ENCODE data around the gene TFIP11. TPM values are rescaled to one million over a fixed set of nuclear protein-coding genes. Genes with fewer than 3 reads are reported as not detected.

TFIP11 gene
- total RNA-seq (10 to 100 TPM; 53.9 to 58.8 TPM), polyA plus RNA-seq (41.5 TPM)

- H3K4me1 ChIP-seq (ENCODE audit: insufficient read depth, low read length) = peaks cover 26% of the 10 kb centered on the region
- Mint-ChIP-seq H3K4me3 (peak within 1 kb of the TSS; percentile 97 to 100 (median 99)), H3K27ac (peak within 1 kb of the TSS; percentile 94 to 100 (median 99)), H3K9me3 (no peaks in the 10 kb centered on the region), H3K36me3 (peaks cover 6 to 43% (median 13%) of the 10 kb centered on the region in 3 donors), H3K27me3 (no peaks in the 10 kb centered on the region), H3K4me1 (peaks cover 45 to 51% (median 47%) of the 10 kb centered on the region in 3 donors)
- POLR2A ChIA-PET = interaction anchor here (0.6 to 1.9 kb wide), 6 partner anchors 9 to 159 kb away, joined by 3 to 11 read pairs (median 4); partner anchors contain the start of genes HPS4 and SRRD
- no peaks in the 10 kb centered on the region for H3K9me3 ChIP-seq (ENCODE audit: low read length)
- peak within 1 kb of the TSS; percentile 90 for H3K27ac ChIP-seq (ENCODE audit: low read depth, low read length)
- CTCF ChIA-PET = interaction anchor here (2.0 kb wide), 2 partner anchors 9 to 153 kb away, joined by 8 to 16 read pairs; no protein-coding TSS in a partner anchor
- H3K36me3 ChIP-seq (ENCODE audit: insufficient read depth, low read length) = peaks cover 26% of the 10 kb centered on the region
- H3K4me3 ChIP-seq (ENCODE audit: low read length) = peak within 1 kb of the TSS; percentile 95
- peak; percentile 81 to 94 (median 83) for DNase-seq
- H3K27me3 ChIP-seq (ENCODE audit: insufficient read depth, low read length, poor library complexity, severe bottlenecking) = no peaks in the 10 kb centered on the region
Measured at GRCh38 chr22:26512149-26512793, at the start of gene TFIP11. Gene TFIP11, minus strand, starts transcription at chr22:26512473. Its CDS starts 2,201 bp downstream, at chr22:26510272.

- Mint-ChIP-seq H3K27me3 (peaks cover 0 to 2% of the 10 kb centered on the region in 2 donors), H3K27ac (peak overlapping the region in 7 of 8 donors; percentile 41 to 90 (median 68)), H3K36me3 (peaks cover 0 to 50% (median 3%) of the 10 kb centered on the region in 3 donors), H3K4me3 (no peak overlapping the region), H3K4me1 (peaks cover 66 to 92% (median 81%) of the 10 kb centered on the region in 3 donors), H3K9me3 (no peaks in the 10 kb centered on the region)
- Histone ChIP-seq H3K4me3 (ENCODE audit: low read length) (no peak overlapping the region), H3K27me3 (ENCODE audit: insufficient read depth, low read length, poor library complexity, severe bottlenecking) (no peaks in the 10 kb centered on the region), H3K27ac (ENCODE audit: low read depth, low read length) (no peak overlapping the region), H3K36me3 (ENCODE audit: insufficient read depth, low read length) (peaks cover 7% of the 10 kb centered on the region), H3K4me1 (ENCODE audit: insufficient read depth, low read length) (peaks cover 12% of the 10 kb centered on the region), H3K9me3 (ENCODE audit: low read length) (no peaks in the 10 kb centered on the region)
- POLR2A ChIA-PET = interaction anchor here (0.6 kb wide), 1 partner anchor 82 kb away, joined by 4 read pairs; no protein-coding TSS in a partner anchor
- DNase-seq = no peak
- CTCF ChIA-PET = interaction anchor here (1.0 to 1.4 kb wide), 2 partner anchors 59 to 111 kb away, joined by 3 read pairs; no protein-coding TSS in a partner anchor
Measured at GRCh38 chr22:26561756-26562417, 49.6 kb upstream of the TFIP11 start.

GRCh38 chr22:26559961-26560575, 47.8 kb upstream of the TFIP11 start:
- no peak for DNase-seq
- Histone ChIP-seq H3K27me3 (ENCODE audit: insufficient read depth, low read length, poor library complexity, severe bottlenecking) (no peaks in the 10 kb centered on the region), H3K27ac (ENCODE audit: low read depth, low read length) (no peak overlapping the region), H3K9me3 (ENCODE audit: low read length) (no peaks in the 10 kb centered on the region), H3K4me1 (ENCODE audit: insufficient read depth, low read length) (peaks cover 9% of the 10 kb centered on the region), H3K4me3 (ENCODE audit: low read length) (no peak overlapping the region), H3K36me3 (ENCODE audit: insufficient read depth, low read length) (peaks cover 7% of the 10 kb centered on the region)
- peak overlapping the region in 5 of 8 donors; percentile 51 to 81 (median 58) for H3K27ac Mint-ChIP-seq
- ChIA-PET POLR2A (no interaction called here), CTCF (no interaction called here)
- H3K4me1 Mint-ChIP-seq = peaks cover 58 to 90% (median 68%) of the 10 kb centered on the region in 3 donors
- no peak overlapping the region for H3K4me3 Mint-ChIP-seq
- H3K9me3 Mint-ChIP-seq = no peaks in the 10 kb centered on the region
- H3K36me3 Mint-ChIP-seq = peaks cover 0 to 54% (median 3%) of the 10 kb centered on the region in 3 donors
- peaks cover 0 to 2% of the 10 kb centered on the region in 2 donors for H3K27me3 Mint-ChIP-seq

- no peak overlapping the region for H3K4me3 Mint-ChIP-seq
- peaks cover 0 to 40% (median 4%) of the 10 kb centered on the region in 3 donors for H3K36me3 Mint-ChIP-seq
- POLR2A ChIA-PET = no interaction called here
- H3K27me3 Mint-ChIP-seq = peaks cover 0 to 2% of the 10 kb centered on the region in 2 donors
- H3K27ac Mint-ChIP-seq = peak overlapping the region in 7 of 8 donors; percentile 28 to 92 (median 66)
- no peaks in the 10 kb centered on the region for H3K36me3 ChIP-seq (ENCODE audit: insufficient read depth, low read length)
- DNase-seq = no peak
- H3K27me3 ChIP-seq (ENCODE audit: insufficient read depth, low read length, poor library complexity, severe bottlenecking) = no peaks in the 10 kb centered on the region
- no peaks in the 10 kb centered on the region for H3K9me3 ChIP-seq (ENCODE audit: low read length)
- H3K9me3 Mint-ChIP-seq = no peaks in the 10 kb centered on the region
- H3K27ac ChIP-seq (ENCODE audit: low read depth, low read length) = no peak overlapping the region
- no peaks in the 10 kb centered on the region for H3K4me1 ChIP-seq (ENCODE audit: insufficient read depth, low read length)
- CTCF ChIA-PET = interaction anchor here (1.4 kb wide), 1 partner anchor 21 kb away, joined by 3 read pairs; no protein-coding TSS in a partner anchor
- H3K4me3 ChIP-seq (ENCODE audit: low read length) = no peak overlapping the region
- peaks cover 55 to 90% (median 67%) of the 10 kb centered on the region in 3 donors for H3K4me1 Mint-ChIP-seq
Measured at GRCh38 chr22:26558248-26558895, 46.1 kb upstream of the TFIP11 start.

GRCh38 chr22:26556904-26557303, 44.6 kb upstream of the TFIP11 start:
- Histone ChIP-seq H3K27me3 (ENCODE audit: insufficient read depth, low read length, poor library complexity, severe bottlenecking) (no peaks in the 10 kb centered on the region), H3K4me3 (ENCODE audit: low read length) (no peak overlapping the region), H3K4me1 (ENCODE audit: insufficient read depth, low read length) (no peaks in the 10 kb centered on the region), H3K27ac (ENCODE audit: low read depth, low read length) (no peak overlapping the region), H3K36me3 (ENCODE audit: insufficient read depth, low read length) (no peaks in the 10 kb centered on the region), H3K9me3 (ENCODE audit: low read length) (no peaks in the 10 kb centered on the region)
- peaks cover 0 to 2% of the 10 kb centered on the region in 2 donors for H3K27me3 Mint-ChIP-seq
- DNase-seq = no peak
- peaks cover 49 to 88% (median 65%) of the 10 kb centered on the region in 3 donors for H3K4me1 Mint-ChIP-seq
- H3K4me3 Mint-ChIP-seq = no peak overlapping the region
- ChIA-PET POLR2A (no interaction called here), CTCF (interaction anchor here (1.0 to 1.1 kb wide), 2 partner anchors 9 to 192 kb away, joined by 3 read pairs; no protein-coding TSS in a partner anchor)
- peak overlapping the region in 6 of 8 donors; percentile 10 to 86 (median 30) for H3K27ac Mint-ChIP-seq
- peaks cover 0 to 44% (median 4%) of the 10 kb centered on the region in 3 donors for H3K36me3 Mint-ChIP-seq
- H3K9me3 Mint-ChIP-seq = no peaks in the 10 kb centered on the region

- no peaks in the 10 kb centered on the region for H3K36me3 ChIP-seq (ENCODE audit: insufficient read depth, low read length)
- no peak overlapping the region for H3K27ac ChIP-seq (ENCODE audit: low read depth, low read length)
- H3K27ac Mint-ChIP-seq = peak overlapping the region in 2 of 8 donors; percentile 30 to 45
- H3K36me3 Mint-ChIP-seq = peaks cover 0 to 48% (median 6%) of the 10 kb centered on the region in 3 donors
- H3K4me3 ChIP-seq (ENCODE audit: low read length) = no peak overlapping the region
- no peaks in the 10 kb centered on the region for H3K4me1 ChIP-seq (ENCODE audit: insufficient read depth, low read length)
- H3K27me3 Mint-ChIP-seq = no peaks in the 10 kb centered on the region
- ChIA-PET POLR2A (no interaction called here), CTCF (interaction anchor here (1.0 kb wide), 1 partner anchor 14 kb away, joined by 3 read pairs; no protein-coding TSS in a partner anchor)
- H3K4me3 Mint-ChIP-seq = no peak overlapping the region
- H3K9me3 ChIP-seq (ENCODE audit: low read length) = no peaks in the 10 kb centered on the region
- DNase-seq = no peak
- H3K4me1 Mint-ChIP-seq = peaks cover 50 to 90% (median 64%) of the 10 kb centered on the region in 3 donors
- no peaks in the 10 kb centered on the region for H3K27me3 ChIP-seq (ENCODE audit: insufficient read depth, low read length, poor library complexity, severe bottlenecking)
- no peaks in the 10 kb centered on the region for H3K9me3 Mint-ChIP-seq
Measured at GRCh38 chr22:26555478-26555877, 43.2 kb upstream of the TFIP11 start.

GRCh38 chr22:26554956-26555355, 42.7 kb upstream of the TFIP11 start:
- H3K4me3 ChIP-seq (ENCODE audit: low read length) = no peak overlapping the region
- H3K36me3 Mint-ChIP-seq = peaks cover 0 to 50% (median 6%) of the 10 kb centered on the region in 3 donors
- H3K4me1 ChIP-seq (ENCODE audit: insufficient read depth, low read length) = no peaks in the 10 kb centered on the region
- DNase-seq = no peak
- no peaks in the 10 kb centered on the region for H3K9me3 ChIP-seq (ENCODE audit: low read length)
- H3K36me3 ChIP-seq (ENCODE audit: insufficient read depth, low read length) = no peaks in the 10 kb centered on the region
- H3K9me3 Mint-ChIP-seq = no peaks in the 10 kb centered on the region
- CTCF ChIA-PET = interaction anchor here (1.0 kb wide), 1 partner anchor 13 kb away, joined by 3 read pairs; no protein-coding TSS in a partner anchor
- H3K27ac Mint-ChIP-seq = peak overlapping the region in 2 of 8 donors; percentile 6 to 15
- H3K27me3 Mint-ChIP-seq = no peaks in the 10 kb centered on the region
- no peak overlapping the region for H3K27ac ChIP-seq (ENCODE audit: low read depth, low read length)
- H3K4me1 Mint-ChIP-seq = peaks cover 50 to 90% (median 65%) of the 10 kb centered on the region in 3 donors
- no peak overlapping the region for H3K4me3 Mint-ChIP-seq
- H3K27me3 ChIP-seq (ENCODE audit: insufficient read depth, low read length, poor library complexity, severe bottlenecking) = no peaks in the 10 kb centered on the region
- POLR2A ChIA-PET = no interaction called here
